GM19397 (cell line): ENCODE measurements around the gene GPRC5A.

ENCODE experiments used
- ATAC-seq: cut with Tn5 transposase; IDR thresholded peaks from one replicate; pipeline ENCODE4 v1.9.1; 2021; ENCODE audit warnings: mild to moderate bottlenecking, moderate library complexity; ENCODE audit not compliant: unreplicated experiment

The GPRC5A gene

DNA sequence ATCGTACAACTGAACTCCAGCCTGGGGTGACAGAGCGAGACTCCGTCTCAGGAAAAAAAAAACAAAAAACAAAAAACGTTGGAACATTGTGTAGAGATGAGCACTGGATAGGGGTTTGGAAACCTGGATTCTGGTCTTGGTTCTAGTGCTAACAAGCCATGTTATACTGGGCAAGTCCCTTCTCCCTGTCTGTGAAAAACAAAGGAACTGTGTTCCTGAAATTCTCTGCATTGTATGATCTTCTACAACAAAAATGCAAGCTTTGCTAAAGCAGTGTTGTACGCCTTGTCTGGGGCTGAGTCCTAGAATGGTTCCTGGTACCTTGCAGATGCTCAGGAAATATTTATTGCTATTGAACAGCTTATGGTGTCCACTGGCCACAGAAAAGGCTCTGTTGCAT is 47.2 kb downstream of the GPRC5A start:
- no peak for ATAC-seq

DNA sequence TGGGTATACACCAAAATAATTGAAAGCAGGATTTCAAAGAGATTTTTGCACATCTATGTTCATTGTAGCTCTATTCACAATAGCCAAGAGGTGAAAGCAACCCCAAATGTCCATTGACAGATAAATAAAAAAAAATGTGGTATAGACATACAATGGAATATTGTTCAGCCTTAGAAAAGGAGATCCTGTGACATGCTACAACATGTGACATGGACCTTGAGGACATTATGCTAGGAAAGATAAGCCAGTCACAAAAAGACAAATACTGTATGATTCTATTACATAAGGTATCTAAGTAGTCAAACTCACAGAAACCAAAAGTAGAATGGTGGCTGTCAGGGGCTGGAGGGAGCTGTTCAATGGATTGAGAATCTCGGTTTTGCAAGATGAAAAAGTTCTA is 48.5 kb downstream of the GPRC5A start:
- no peak for ATAC-seq

DNA sequence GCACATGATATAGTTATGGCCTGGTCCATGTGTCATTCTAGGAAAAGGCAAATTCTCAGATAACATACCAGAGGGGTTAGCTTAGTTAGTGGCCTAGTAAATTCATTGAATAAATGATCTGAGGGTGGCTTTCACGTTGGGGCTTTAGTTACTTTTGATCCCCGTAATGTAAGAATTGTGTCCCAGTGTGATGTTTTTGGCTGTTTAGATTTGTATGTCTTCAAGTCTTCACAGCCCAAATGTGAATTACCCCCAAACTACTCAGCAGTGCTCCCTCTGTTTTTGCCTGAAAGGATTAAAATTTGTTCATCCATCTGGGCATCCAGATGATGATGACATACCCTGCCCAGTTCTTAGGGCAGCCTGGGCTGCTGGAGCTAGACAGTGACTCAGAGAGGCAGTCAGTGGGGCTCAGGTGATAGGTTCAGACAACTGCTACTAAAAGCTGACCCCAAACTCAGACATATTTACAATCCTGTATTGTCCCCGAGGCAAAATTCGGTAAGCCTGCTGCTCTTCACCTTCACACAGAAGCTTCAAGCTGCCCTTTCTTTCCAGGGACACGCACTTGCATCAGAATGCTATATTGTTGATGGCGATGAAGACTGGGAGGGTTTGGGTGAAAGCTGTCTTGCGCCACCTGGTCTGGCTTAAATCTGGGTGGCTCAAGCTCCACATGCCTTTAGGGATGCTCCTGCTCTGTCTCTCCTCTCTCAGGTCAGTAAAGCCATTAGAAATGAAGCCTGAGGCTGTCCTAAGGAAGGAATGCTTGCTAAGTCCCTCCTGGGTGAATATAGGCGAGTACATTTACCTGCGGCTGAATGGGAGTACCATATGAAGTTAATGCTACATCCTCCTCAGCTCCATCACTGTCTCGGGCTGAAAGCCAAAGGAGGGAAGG is 50.3 kb downstream of the GPRC5A start:
- ATAC-seq: no peak

DNA sequence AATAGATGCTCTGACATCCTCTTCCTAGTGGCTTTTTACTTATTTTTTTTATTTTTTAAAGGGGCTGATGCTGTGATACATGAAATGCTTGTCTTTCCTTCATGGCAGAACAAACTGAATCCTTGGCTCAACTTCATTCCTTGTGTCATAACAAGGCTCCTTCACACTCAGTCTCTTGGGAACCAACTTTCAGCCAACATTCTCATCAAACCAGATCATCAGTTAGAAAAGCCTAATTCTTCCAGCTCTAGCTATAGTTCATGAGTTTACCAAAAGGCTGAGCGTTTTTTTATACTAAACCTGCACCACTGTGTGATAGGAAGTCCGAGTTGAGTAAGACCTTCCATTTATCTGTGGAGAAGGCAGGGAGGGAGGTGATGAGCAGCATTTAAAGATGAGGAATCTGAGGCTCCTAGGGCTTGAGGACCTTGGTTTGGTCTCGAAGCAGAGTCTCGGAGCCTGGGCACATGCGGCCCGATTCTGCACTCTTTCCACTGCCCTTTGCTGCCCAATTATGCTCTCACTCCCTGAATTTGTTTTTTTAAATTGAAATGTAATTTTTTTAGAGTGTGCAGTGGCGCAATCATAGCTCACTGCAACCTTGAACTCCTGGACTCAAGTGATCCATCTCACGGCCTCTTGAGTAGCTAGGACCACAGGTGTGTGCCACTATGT is 52.4 kb downstream of the GPRC5A start:
- no peak for ATAC-seq

DNA sequence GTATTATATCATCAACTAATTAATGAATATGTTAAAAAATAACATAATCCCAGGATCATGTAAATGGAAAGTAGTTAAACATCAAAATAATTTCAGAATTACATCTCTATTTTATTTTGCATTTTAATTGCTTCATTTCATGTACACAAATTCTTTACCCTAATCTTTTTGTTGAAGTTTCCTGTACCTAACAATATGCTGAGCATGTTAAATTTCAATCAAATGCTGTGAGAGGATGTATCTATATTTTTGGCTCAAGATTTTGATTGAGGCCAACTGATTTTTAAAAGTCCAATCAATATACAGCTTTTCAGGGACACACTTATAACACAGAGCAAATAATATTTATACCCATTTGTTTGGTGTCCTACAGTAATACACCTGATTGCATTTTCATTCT is 54.2 kb downstream of the GPRC5A start:
- ATAC-seq: no peak

DNA sequence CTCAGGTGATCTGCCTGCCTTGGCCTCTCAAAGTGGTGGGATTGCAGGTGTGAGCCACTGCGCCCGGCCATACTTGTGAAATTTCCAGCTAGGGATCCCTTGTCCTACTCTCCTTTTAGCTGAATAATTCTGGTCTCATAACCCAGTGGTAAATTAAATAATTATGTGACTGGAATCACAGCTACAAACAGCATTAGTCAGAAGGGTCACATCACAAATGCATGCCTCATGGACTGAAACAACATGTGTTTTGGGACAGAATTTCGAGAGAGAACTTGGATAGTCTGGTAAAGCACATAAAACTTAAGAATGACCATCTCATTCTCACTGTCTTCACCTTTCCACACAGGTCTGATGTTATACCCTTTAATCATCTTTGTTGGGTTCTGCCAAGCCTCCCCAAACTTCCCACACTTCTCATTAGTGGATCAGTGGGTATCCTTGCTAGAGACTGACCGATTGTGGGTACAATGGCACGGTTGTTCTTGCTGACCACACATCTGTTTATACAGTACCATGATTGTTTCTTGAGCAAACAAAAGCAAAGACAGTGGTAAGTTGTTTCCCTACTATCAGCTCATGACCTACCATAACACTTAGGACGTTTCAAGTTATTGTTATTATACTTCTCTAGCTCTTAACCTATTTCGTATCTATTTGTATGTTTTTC is 55.5 kb downstream of the GPRC5A start:
- ATAC-seq: no peak

DNA sequence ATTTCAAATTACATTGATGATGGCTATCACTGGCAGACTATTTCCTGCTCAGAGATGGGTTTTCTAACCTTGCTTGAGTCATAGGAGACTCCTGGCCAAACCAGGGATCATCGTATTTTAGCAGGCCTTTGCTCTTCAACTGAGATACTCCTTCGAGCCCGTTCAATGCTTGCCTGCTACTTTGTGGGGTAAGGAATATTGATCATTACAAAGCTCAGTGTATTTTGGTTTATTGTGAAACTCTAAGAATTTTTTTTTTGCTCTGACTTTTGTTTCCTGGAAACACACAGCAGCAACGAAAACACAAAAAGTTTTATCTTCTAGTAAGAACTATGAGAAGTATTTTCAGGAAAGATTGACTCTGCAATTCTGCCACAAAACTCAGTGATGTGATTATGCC is 56.5 kb downstream of the GPRC5A start:
- ATAC-seq: no peak

DNA sequence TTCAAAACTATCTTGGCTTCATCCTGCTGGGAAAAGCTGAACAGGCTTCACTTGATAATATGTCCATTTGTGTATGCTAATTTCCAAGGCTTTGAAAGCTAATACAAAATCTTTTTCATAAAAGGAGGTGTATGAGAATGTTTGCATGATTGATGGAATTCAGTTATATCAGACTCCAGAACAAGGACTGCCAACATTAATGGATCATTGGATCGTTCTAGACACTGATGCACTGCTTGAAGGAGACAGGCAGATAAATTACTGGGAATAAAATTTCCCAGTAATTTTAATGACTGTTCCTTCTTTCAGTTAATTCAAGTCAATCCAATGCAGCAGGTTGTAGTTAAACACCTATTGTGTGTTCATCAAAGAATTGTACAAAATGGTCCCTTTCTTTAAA is 60.1 kb downstream of the GPRC5A start:
- no peak for ATAC-seq

DNA sequence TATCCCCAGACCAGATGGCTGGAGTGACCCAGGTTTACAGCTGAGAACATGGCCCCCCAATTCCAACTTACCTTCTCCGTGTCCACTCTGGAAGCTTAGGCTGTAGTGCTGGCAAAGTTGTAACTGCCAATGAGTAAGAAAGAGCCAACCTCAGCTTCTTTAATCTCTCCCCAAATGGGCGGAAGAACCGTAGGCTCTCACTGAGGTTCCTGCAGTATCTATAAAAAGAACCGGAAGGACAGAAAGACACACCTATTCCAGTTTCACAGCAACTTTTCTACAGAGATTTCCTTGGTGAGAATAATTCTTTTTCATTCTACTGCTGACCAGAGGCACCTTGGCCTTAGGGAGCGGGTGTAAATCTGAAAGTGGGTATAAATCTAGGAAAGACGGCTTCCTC is 60.7 kb downstream of the GPRC5A start, which contains the start of gene GPRC5D:
TSS of gene GPRC5D (minus strand) at position 135 of the 400 bp plus-strand sequence. CDS start 1,786 bp downstream, outside the sequence.
- no peak for ATAC-seq

DNA sequence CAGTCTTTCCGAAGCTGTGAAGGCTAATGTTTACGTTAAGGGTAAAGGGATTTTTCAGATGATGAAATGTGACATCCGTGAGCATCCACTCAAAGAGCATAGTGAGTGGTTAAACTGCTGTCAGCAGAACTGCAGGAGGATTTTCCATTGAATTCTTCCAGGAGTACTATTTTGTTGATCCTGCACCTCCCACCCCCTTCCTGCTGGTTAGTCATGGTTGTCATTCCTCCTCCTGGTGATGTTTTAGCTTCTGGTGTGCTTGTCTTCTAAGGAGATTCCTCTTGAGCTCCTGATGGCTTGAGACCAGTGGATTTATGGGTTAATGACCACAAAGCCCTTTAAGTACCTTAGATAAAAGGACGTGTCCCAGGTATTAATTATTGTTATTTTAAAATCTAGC is 63.0 kb downstream of the GPRC5A start:
- no peak for ATAC-seq

DNA sequence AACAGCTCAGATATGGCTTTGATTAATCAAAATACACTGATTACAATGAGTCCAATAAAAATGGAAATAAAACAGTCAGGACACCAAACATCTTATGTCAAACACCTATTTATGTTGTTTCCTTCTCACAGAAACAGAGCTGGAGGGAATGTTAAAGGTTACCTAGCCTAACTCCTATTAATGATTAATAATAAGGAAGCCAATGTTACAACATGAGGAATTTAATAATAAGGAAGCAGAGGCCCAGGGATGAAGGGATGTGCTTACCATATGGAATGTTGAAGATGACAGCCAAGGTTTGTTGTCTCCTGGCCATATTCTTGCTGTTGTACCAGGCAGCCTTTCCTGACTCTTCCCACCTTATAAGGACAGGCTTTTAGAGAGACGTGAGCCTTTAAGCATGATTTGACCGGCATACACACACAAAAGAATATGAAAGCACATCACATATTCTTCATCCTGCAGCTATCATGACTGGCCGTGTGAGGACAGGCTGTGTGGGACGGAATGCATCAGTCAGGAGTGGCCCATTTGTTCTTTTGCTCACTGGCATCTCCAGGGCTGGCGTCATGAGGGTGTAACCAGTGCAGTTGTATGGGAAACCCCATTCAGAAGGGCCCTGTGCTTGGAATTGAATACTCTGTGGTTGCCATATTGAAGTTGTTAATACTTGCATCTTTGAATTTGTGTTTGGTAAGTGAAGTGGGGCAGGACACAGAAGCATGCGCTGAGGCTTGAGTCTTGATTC is 63.7 kb downstream of the GPRC5A start:
- ATAC-seq: no peak

DNA sequence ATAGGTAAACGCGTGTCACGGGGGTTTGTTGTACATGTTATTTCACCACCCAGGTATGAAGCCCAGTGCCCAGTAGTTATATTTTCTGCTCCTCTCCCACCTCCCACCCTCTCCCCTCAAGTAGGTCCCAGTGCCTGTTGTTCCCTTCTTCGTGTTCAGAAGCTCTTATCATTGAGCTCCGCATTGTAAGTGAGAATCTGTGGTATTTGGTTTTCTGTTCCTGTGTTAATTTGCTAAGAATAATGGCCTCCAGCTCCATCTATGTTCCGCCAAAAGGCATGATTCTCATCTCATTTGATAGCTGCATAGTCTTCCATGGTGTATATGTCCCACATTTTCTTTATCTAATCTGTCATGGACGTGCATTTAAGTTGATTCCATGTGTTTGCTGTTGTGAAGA is 67.5 kb downstream of the GPRC5A start:
- no peak for ATAC-seq

DNA sequence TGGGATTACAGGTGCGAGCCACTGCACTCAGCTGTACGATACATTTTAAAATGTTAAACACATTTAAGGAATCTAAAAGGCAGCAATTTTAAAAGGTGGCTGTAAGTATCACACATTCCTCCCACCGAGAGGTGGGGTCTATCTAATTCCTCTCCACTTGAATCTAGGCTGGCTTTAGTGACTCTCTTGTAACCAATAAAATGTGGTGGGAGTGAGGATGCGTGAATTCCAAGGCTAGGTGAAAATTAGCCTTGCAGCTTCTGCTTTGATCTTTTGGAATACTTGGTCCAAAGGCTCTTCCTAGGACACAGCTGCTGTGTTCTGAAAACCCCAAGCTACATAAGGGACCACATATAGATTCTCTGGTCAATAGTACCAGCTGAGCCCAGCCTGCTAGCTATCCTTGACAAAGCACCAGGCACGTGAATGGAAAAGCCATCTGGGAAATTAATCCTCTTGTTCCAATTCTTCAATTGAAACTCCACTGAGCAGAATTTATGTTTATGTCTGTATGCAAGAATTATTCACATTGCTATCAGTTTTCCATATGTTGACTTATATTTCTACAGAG is 69.4 kb downstream of the GPRC5A start:
- no peak for ATAC-seq

DNA sequence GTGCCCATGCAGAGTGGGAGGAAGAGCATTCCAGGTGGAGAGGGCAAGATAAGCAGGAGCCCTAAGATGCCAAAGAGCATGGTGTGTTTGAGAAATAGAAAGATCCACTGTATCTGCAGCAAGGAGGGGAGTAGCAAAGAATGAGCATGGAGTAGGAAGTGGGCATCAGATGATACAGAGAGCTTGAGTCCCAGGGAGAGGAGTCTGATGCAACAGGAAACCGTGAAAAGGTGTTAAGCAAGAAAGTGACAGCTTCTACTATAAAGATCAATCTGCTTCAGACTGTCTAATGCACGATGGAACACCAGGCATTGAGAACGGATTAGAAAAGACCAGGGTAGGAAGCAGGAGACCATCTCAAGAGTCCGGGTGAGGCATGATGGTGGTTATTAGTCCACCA is 72.9 kb downstream of the GPRC5A start:
- ATAC-seq: no peak

DNA sequence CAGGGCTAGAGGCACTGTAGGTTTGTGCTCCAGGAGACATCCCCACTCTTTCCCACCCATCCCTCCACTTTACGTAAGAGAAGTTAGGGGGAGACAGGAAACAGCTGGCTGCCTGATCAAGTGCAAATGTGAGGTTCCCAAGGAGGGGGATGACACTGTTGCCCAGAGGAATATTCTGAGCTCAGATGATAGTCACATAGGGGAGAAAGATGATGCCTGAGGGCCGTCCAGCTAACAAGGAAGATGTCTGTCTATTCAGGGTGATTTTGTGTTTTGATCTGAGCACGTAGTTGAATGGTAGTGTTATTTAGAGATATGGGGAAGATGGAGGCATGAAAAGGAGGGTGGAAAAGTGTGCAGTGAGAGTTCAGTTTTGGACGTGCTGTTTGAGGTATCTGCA is 74.5 kb downstream of the GPRC5A start:
- ATAC-seq: no peak
